NCI-H345 treated with DMSO at 0.1 percent for 48 hours (cell line): ENCODE results near the gene S1PR4.

Source experiments
- DNase-seq: peaks from one replicate; lab custom pipeline; 2025; ENCODE audit not compliant: unreplicated experiment; lab: John Stamatoyannopoulos, UW

The S1PR4 gene

GRCh38 chr19:3178377-3178972 lies at the start of gene S1PR4:
Gene S1PR4, plus strand, starts transcription at chr19:3178769. Its CDS starts 24 bp downstream, at chr19:3178793.
- DNase-seq: no peak

GRCh38 chr19:3129112-3129511 lies 49.5 kb upstream of the S1PR4 start:
- DNase-seq: peak; percentile 21

GRCh38 chr19:3131168-3131567 lies 47.4 kb upstream of the S1PR4 start:
- no peak for DNase-seq

- DNase-seq: peak; percentile 70
Measured at GRCh38 chr19:3132971-3133792, 45.4 kb upstream of the S1PR4 start.

- DNase-seq: no peak
Measured at GRCh38 chr19:3133793-3134116, 44.8 kb upstream of the S1PR4 start.

GRCh38 chr19:3135961-3136683 lies 42.4 kb upstream of the S1PR4 start, which contains the start of gene GNA15:
Gene GNA15, plus strand, starts transcription at chr19:3136033. Its CDS starts 418 bp downstream, at chr19:3136451.
- no peak for DNase-seq

- DNase-seq: no peak
Measured at GRCh38 chr19:3136684-3137055, 41.9 kb upstream of the S1PR4 start.

- DNase-seq: no peak
Measured at GRCh38 chr19:3137119-3137518, 41.5 kb upstream of the S1PR4 start.

- DNase-seq: no peak
Measured at GRCh38 chr19:3138268-3138667, 40.3 kb upstream of the S1PR4 start.

GRCh38 chr19:3140667-3141038 lies 37.9 kb upstream of the S1PR4 start:
- no peak for DNase-seq

GRCh38 chr19:3142292-3142670 lies 36.3 kb upstream of the S1PR4 start:
- no peak for DNase-seq

GRCh38 chr19:3142781-3143337 lies 35.7 kb upstream of the S1PR4 start:
- no peak for DNase-seq

GRCh38 chr19:3145909-3146676 lies 32.5 kb upstream of the S1PR4 start:
- no peak for DNase-seq

- no peak for DNase-seq
Measured at GRCh38 chr19:3146677-3147100, 31.9 kb upstream of the S1PR4 start.

GRCh38 chr19:3148503-3148902 lies 30.1 kb upstream of the S1PR4 start:
- DNase-seq: no peak

GRCh38 chr19:3149089-3149488 lies 29.5 kb upstream of the S1PR4 start:
- no peak for DNase-seq

- DNase-seq: no peak
Measured at GRCh38 chr19:3149526-3150505, 28.8 kb upstream of the S1PR4 start.

GRCh38 chr19:3150739-3151329 lies 27.7 kb upstream of the S1PR4 start:
- DNase-seq: no peak
